ENCODE results near the gene GUCY2D.
"Not testable (repeated sequence)": the region's sequence is repeated elsewhere in the genome, so short reads cannot be mapped to it uniquely, and the experiment has no call there.

The GUCY2D gene

DNA sequence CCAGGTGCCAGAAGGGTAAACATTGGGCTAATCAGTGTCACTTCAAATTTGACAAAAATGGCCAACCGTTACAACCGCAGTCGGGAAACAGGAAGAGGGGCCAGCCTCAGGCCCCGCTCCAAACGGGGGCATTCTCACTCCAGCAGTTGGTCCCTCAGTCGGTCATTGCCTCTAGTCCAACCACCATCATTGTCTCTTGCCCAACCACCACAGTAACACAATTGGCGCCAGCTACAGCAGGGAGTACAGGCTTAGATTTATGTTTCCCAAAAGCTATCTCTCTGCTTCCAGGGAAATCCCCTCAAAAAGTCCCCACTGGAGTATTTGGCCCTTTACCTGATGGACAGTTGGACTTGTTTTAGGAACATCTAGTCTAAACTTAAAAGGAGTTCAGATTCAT lies 56.7 kb downstream of the GUCY2D start:
- ATAC-seq: no peak
- TF ChIP-seq CSDC2 (CRISPR knock-in tag; IDR thresholded peaks at IDR 0.05) (no peak), TOX (CRISPR knock-in tag; IDR thresholded peaks at IDR 0.05; ENCODE audit: borderline replicate concordance) (no peak), ZNF70 (CRISPR knock-in tag; IDR thresholded peaks at IDR 0.05) (no peak), ZNF8 (CRISPR knock-in tag; IDR thresholded peaks at IDR 0.05) (no peak), ISL1 (CRISPR knock-in tag; IDR thresholded peaks at IDR 0.05) (no peak), ZC3H10 (CRISPR knock-in tag; IDR thresholded peaks at IDR 0.05) (no peak), ZFP30 (CRISPR knock-in tag; IDR thresholded peaks at IDR 0.05) (no peak), ZNF565 (CRISPR knock-in tag; conservative IDR thresholded peaks at IDR 0.05; ENCODE audit: low read depth) (no peak), TCF4 (CRISPR knock-in tag; IDR thresholded peaks at IDR 0.05; ENCODE audit: borderline replicate concordance) (no peak), RARB (CRISPR knock-in tag; IDR thresholded peaks at IDR 0.05) (no peak), GLIS3 (CRISPR knock-in tag; IDR thresholded peaks at IDR 0.05) (no peak), OSR1 (CRISPR knock-in tag; IDR thresholded peaks at IDR 0.05) (no peak)
- TF ChIP-seq, protein P1, sequence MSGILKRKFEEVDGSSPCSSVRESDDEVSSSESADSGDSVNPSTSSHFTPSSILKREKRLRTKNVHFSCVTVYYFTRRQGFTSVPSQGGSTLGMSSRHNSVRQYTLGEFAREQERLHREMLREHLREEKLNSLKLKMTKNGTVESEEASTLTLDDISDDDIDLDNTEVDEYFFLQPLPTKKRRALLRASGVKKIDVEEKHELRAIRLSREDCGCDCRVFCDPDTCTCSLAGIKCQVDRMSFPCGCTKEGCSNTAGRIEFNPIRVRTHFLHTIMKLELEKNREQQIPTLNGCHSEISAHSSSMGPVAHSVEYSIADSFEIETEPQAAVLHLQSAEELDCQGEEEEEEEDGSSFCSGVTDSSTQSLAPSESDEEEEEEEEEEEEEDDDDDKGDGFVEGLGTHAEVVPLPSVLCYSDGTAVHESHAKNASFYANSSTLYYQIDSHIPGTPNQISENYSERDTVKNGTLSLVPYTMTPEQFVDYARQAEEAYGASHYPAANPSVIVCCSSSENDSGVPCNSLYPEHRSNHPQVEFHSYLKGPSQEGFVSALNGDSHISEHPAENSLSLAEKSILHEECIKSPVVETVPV (CRISPR knock-in tag; IDR thresholded peaks at IDR 0.05): no peak
- TF ChIP-seq, protein P2, sequence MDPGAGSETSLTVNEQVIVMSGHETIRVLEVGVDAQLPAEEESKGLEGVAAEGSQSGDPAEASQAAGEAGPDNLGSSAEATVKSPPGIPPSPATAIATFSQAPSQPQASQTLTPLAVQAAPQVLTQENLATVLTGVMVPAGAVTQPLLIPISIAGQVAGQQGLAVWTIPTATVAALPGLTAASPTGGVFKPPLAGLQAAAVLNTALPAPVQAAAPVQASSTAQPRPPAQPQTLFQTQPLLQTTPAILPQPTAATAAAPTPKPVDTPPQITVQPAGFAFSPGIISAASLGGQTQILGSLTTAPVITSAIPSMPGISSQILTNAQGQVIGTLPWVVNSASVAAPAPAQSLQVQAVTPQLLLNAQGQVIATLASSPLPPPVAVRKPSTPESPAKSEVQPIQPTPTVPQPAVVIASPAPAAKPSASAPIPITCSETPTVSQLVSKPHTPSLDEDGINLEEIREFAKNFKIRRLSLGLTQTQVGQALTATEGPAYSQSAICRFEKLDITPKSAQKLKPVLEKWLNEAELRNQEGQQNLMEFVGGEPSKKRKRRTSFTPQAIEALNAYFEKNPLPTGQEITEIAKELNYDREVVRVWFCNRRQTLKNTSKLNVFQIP (CRISPR knock-in tag; IDR thresholded peaks at IDR 0.05; ENCODE audit: borderline replicate concordance, low read depth): no peak
- TF ChIP-seq, protein P3, sequence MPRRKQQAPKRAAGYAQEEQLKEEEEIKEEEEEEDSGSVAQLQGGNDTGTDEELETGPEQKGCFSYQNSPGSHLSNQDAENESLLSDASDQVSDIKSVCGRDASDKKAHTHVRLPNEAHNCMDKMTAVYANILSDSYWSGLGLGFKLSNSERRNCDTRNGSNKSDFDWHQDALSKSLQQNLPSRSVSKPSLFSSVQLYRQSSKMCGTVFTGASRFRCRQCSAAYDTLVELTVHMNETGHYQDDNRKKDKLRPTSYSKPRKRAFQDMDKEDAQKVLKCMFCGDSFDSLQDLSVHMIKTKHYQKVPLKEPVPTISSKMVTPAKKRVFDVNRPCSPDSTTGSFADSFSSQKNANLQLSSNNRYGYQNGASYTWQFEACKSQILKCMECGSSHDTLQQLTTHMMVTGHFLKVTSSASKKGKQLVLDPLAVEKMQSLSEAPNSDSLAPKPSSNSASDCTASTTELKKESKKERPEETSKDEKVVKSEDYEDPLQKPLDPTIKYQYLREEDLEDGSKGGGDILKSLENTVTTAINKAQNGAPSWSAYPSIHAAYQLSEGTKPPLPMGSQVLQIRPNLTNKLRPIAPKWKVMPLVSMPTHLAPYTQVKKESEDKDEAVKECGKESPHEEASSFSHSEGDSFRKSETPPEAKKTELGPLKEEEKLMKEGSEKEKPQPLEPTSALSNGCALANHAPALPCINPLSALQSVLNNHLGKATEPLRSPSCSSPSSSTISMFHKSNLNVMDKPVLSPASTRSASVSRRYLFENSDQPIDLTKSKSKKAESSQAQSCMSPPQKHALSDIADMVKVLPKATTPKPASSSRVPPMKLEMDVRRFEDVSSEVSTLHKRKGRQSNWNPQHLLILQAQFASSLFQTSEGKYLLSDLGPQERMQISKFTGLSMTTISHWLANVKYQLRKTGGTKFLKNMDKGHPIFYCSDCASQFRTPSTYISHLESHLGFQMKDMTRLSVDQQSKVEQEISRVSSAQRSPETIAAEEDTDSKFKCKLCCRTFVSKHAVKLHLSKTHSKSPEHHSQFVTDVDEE (CRISPR knock-in tag; IDR thresholded peaks at IDR 0.05): no peak
- TF ChIP-seq, protein P4, sequence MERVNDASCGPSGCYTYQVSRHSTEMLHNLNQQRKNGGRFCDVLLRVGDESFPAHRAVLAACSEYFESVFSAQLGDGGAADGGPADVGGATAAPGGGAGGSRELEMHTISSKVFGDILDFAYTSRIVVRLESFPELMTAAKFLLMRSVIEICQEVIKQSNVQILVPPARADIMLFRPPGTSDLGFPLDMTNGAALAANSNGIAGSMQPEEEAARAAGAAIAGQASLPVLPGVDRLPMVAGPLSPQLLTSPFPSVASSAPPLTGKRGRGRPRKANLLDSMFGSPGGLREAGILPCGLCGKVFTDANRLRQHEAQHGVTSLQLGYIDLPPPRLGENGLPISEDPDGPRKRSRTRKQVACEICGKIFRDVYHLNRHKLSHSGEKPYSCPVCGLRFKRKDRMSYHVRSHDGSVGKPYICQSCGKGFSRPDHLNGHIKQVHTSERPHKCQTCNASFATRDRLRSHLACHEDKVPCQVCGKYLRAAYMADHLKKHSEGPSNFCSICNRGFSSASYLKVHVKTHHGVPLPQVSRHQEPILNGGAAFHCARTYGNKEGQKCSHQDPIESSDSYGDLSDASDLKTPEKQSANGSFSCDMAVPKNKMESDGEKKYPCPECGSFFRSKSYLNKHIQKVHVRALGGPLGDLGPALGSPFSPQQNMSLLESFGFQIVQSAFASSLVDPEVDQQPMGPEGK (CRISPR knock-in tag; IDR thresholded peaks at IDR 0.05; ENCODE audit: borderline replicate concordance): no peak

DNA sequence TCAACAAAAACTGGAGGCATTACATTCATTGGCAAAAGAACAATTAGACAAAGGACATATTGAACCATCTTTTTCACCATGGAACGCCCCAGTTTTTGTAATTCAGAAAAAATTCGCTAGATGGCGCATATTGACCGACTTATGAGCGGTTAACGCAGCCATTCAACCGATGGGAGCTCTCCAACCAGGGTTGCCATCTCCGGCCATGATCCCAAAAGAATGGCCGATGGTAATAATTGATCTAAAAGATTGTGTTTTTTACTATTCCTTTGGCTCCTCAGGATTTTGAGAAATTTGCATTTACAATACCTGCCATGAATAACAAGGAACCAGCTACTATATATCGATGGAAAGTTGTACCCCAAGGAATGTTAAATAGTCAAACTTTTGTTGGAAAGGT lies 57.9 kb downstream of the GUCY2D start:
- peak; percentile 73 for ATAC-seq
- TF ChIP-seq ARNTL (CRISPR knock-in tag; IDR thresholded peaks at IDR 0.05; ENCODE audit: borderline replicate concordance, low read depth) (no peak), ISL1 (CRISPR knock-in tag; IDR thresholded peaks at IDR 0.05) (no peak), ZFP30 (CRISPR knock-in tag; IDR thresholded peaks at IDR 0.05) (no peak), ZNF70 (CRISPR knock-in tag; IDR thresholded peaks at IDR 0.05) (no peak), BACH2 (CRISPR knock-in tag; IDR thresholded peaks at IDR 0.05; ENCODE audit: borderline replicate concordance) (no peak)
- TF ChIP-seq, protein P5, sequence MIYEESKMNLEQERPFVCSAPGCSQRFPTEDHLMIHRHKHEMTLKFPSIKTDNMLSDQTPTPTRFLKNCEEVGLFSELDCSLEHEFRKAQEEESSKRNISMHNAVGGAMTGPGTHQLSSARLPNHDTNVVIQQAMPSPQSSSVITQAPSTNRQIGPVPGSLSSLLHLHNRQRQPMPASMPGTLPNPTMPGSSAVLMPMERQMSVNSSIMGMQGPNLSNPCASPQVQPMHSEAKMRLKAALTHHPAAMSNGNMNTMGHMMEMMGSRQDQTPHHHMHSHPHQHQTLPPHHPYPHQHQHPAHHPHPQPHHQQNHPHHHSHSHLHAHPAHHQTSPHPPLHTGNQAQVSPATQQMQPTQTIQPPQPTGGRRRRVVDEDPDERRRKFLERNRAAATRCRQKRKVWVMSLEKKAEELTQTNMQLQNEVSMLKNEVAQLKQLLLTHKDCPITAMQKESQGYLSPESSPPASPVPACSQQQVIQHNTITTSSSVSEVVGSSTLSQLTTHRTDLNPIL (CRISPR knock-in tag; IDR thresholded peaks at IDR 0.05; ENCODE audit: low read depth): no peak

DNA sequence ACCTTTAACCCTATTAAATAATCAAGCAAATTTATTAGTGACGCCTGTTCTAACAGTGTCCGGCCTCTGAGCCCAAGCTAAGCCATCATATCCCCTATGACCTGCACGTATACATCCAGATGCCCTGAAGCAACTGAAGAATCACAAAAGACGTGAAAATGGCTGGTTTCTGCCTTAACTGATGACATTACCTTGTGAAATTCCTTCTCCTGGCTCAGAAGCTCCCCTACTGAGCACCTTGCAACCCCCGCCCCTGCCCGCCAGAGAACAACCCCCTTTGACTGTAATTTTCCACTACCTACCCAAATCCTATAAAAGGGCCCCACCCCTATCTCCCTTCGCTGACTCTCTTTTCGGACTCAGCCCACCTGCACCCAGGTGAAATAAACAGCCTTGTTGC lies 59.4 kb downstream of the GUCY2D start:
- ATAC-seq: not testable (repeated sequence)

DNA sequence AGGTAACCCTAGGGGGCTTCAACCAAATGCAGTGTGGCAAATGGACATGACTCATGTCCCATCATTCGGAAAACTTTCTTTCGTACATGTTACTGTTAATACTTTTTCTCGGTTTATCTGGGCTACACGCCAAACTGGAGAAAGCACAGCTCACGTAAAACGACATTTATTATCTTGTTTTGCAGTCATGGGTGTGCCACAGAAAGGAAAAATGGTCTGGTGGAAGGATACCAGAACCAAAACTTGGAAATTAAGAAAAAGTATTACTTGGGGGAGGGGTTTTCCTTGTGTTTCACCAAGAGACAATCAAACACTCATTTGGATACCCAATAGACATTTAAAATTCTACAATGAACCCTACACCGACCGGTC lies 60.0 kb downstream of the GUCY2D start:
- no peak for ATAC-seq
- TF ChIP-seq GLIS3 (CRISPR knock-in tag; IDR thresholded peaks at IDR 0.05): no peak
